ENCODE results near the gene DYRK1A. TPM values are rescaled to one million over a fixed set of nuclear protein-coding genes. Genes with fewer than 3 reads are reported as not detected.

The DYRK1A gene
- total RNA-seq, 2 experiments from 2014 or later, result 47.6 to 51.1 TPM

GRCh38 chr21:37367703-37368540 is 1.3 kb downstream of the DYRK1A start:
- Mint-ChIP-seq H3K27ac (peak overlapping the region; percentile 89), H3K36me3 (peaks cover 12% of the 10 kb centered on the region), H3K9me3 (no peaks in the 10 kb centered on the region), H3K27me3 (no peaks in the 10 kb centered on the region), H3K4me3 (peak overlapping the region; percentile 88), H3K4me1 (ENCODE audit: low read depth) (peaks cover 45% of the 10 kb centered on the region)
- intact Hi-C loops (cut with micrococcal nuclease), result loop anchor here (2.0 to 10.0 kb wide), 3 partner anchors 197 to 1399 kb away; no protein-coding TSS in a partner anchor
- ChIA-PET CTCF (interaction anchor here (1.0 kb wide), 1 partner anchor 40 kb away, joined by 4 read pairs; no protein-coding TSS in a partner anchor), POLR2A (interaction anchor here (0.6 to 5.0 kb wide), 6 partner anchors 88 to 196 kb away, joined by 3 to 18 read pairs (median 4); partner anchors contain the start of gene VPS26C)
- DNase-seq, result peak; percentile 52

GRCh38 chr21:37368541-37369279 is 2.1 kb downstream of the DYRK1A start:
- intact Hi-C loops (cut with micrococcal nuclease), result loop anchor here (5.0 to 10.0 kb wide), 2 partner anchors 384 to 1399 kb away; no protein-coding TSS in a partner anchor
- ChIA-PET POLR2A (interaction anchor here (0.6 to 5.0 kb wide), 7 partner anchors 17 to 195 kb away, joined by 3 to 18 read pairs (median 4); partner anchors contain the start of gene VPS26C), CTCF (interaction anchor here (1.0 to 3.0 kb wide), 2 partner anchors 39 kb away, joined by 4 to 11 read pairs; no protein-coding TSS in a partner anchor)
- H3K36me3 Mint-ChIP-seq, result peaks cover 12% of the 10 kb centered on the region
- H3K4me1 Mint-ChIP-seq (ENCODE audit: low read depth), result peaks cover 52% of the 10 kb centered on the region
- H3K27ac Mint-ChIP-seq, result peak overlapping the region; percentile 89
- no peaks in the 10 kb centered on the region for H3K27me3 Mint-ChIP-seq
- DNase-seq, result peak; percentile 22
- H3K9me3 Mint-ChIP-seq, result no peaks in the 10 kb centered on the region
- peak overlapping the region; percentile 88 for H3K4me3 Mint-ChIP-seq

- Mint-ChIP-seq H3K27ac (peak overlapping the region; percentile 89), H3K9me3 (no peaks in the 10 kb centered on the region), H3K4me3 (peak overlapping the region; percentile 88), H3K4me1 (ENCODE audit: low read depth) (peaks cover 57% of the 10 kb centered on the region), H3K36me3 (peaks cover 12% of the 10 kb centered on the region), H3K27me3 (no peaks in the 10 kb centered on the region)
- POLR2A ChIA-PET, result interaction anchor here (0.8 to 5.0 kb wide), 3 partner anchors 16 to 195 kb away, joined by 3 to 18 read pairs (median 4); no protein-coding TSS in a partner anchor
- DNase-seq, result no peak
- CTCF ChIA-PET, result interaction anchor here (3.0 kb wide), 1 partner anchor 39 kb away, joined by 11 read pairs; no protein-coding TSS in a partner anchor
- intact Hi-C loops (cut with micrococcal nuclease), result loop anchor here (5.0 to 10.0 kb wide), 2 partner anchors 385 to 1398 kb away; no protein-coding TSS in a partner anchor
Observed at GRCh38 chr21:37369307-37369854, 2.8 kb downstream of the DYRK1A start.

- H3K36me3 Mint-ChIP-seq, result peaks cover 12% of the 10 kb centered on the region
- H3K27ac Mint-ChIP-seq, result peak overlapping the region; percentile 89
- H3K4me1 Mint-ChIP-seq (ENCODE audit: low read depth), result peaks cover 60% of the 10 kb centered on the region
- H3K27me3 Mint-ChIP-seq, result no peaks in the 10 kb centered on the region
- H3K4me3 Mint-ChIP-seq, result peak overlapping the region; percentile 88
- intact Hi-C loops (cut with micrococcal nuclease), result loop anchor here (1.0 to 2.0 kb wide), 2 partner anchors 38 to 92 kb away; no protein-coding TSS in a partner anchor
- DNase-seq, result no peak
- H3K9me3 Mint-ChIP-seq, result no peaks in the 10 kb centered on the region
- CTCF ChIA-PET, result interaction anchor here (1.1 to 3.0 kb wide), 4 partner anchors 12 to 93 kb away, joined by 5 to 11 read pairs (median 8); no protein-coding TSS in a partner anchor
- POLR2A ChIA-PET, result interaction anchor here (2.4 to 5.0 kb wide), 2 partner anchors 38 to 194 kb away, joined by 17 to 18 read pairs; no protein-coding TSS in a partner anchor
Observed at GRCh38 chr21:37370152-37371040, 3.8 kb downstream of the DYRK1A start.

GRCh38 chr21:37371041-37371397 is 4.4 kb downstream of the DYRK1A start:
- POLR2A ChIA-PET, result interaction anchor here (2.4 to 5.0 kb wide), 2 partner anchors 37 to 193 kb away, joined by 17 to 18 read pairs; no protein-coding TSS in a partner anchor
- Mint-ChIP-seq H3K27me3 (no peaks in the 10 kb centered on the region), H3K9me3 (no peaks in the 10 kb centered on the region), H3K4me1 (ENCODE audit: low read depth) (peaks cover 66% of the 10 kb centered on the region), H3K4me3 (peak overlapping the region; percentile 88), H3K27ac (peak overlapping the region; percentile 89), H3K36me3 (peaks cover 15% of the 10 kb centered on the region)
- no peak for DNase-seq
- intact Hi-C loops (cut with micrococcal nuclease), result loop anchor here (2.0 kb wide), 1 partner anchor 92 kb away; no protein-coding TSS in a partner anchor
- CTCF ChIA-PET, result interaction anchor here (0.6 to 3.0 kb wide), 5 partner anchors 11 to 194 kb away, joined by 5 to 11 read pairs (median 7); no protein-coding TSS in a partner anchor

GRCh38 chr21:37372127-37372731 is 5.7 kb downstream of the DYRK1A start:
- no peak overlapping the region for H3K27ac Mint-ChIP-seq

GRCh38 chr21:37372951-37373350 is 6.4 kb downstream of the DYRK1A start:
- intact Hi-C loops (cut with micrococcal nuclease), result no loop called here
- H3K27me3 Mint-ChIP-seq, result no peaks in the 10 kb centered on the region
- H3K4me1 Mint-ChIP-seq (ENCODE audit: low read depth), result peaks cover 81% of the 10 kb centered on the region
- ChIA-PET CTCF (interaction anchor here (2.1 kb wide), 1 partner anchor 91 kb away, joined by 9 read pairs; no protein-coding TSS in a partner anchor), POLR2A (interaction anchor here (1.0 to 1.1 kb wide), 2 partner anchors 17 to 115 kb away, joined by 3 read pairs; no protein-coding TSS in a partner anchor)
- DNase-seq, result no peak
- H3K36me3 Mint-ChIP-seq, result peaks cover 10% of the 10 kb centered on the region
- no peak overlapping the region for H3K27ac Mint-ChIP-seq
- no peak overlapping the region for H3K4me3 Mint-ChIP-seq
- no peaks in the 10 kb centered on the region for H3K9me3 Mint-ChIP-seq

More at GRCh38 chr21:37372127-37372731, 5.7 kb downstream of the DYRK1A start:
- H3K4me3 Mint-ChIP-seq, result no peak overlapping the region
- no peak for DNase-seq
- no peaks in the 10 kb centered on the region for H3K9me3 Mint-ChIP-seq
- H3K4me1 Mint-ChIP-seq (ENCODE audit: low read depth), result peaks cover 73% of the 10 kb centered on the region
- intact Hi-C loops (cut with micrococcal nuclease), result no loop called here
- ChIA-PET POLR2A (interaction anchor here (1.0 to 5.0 kb wide), 3 partner anchors 36 to 192 kb away, joined by 3 to 18 read pairs (median 17); no protein-coding TSS in a partner anchor), CTCF (interaction anchor here (1.5 to 3.0 kb wide), 3 partner anchors 12 to 91 kb away, joined by 5 to 11 read pairs (median 9); no protein-coding TSS in a partner anchor)
- peaks cover 10% of the 10 kb centered on the region for H3K36me3 Mint-ChIP-seq
- H3K27me3 Mint-ChIP-seq, result no peaks in the 10 kb centered on the region

- H3K27ac Mint-ChIP-seq, result peak overlapping the region; percentile 9
- no peak for DNase-seq
- CTCF ChIA-PET, result interaction anchor here (1.9 to 2.1 kb wide), 2 partner anchors 12 to 91 kb away, joined by 7 to 9 read pairs; no protein-coding TSS in a partner anchor
- H3K36me3 Mint-ChIP-seq, result peaks cover 7% of the 10 kb centered on the region
- H3K27me3 Mint-ChIP-seq, result no peaks in the 10 kb centered on the region
- no peak overlapping the region for H3K4me3 Mint-ChIP-seq
- intact Hi-C loops (cut with micrococcal nuclease), result no loop called here
- peaks cover 85% of the 10 kb centered on the region for H3K4me1 Mint-ChIP-seq (ENCODE audit: low read depth)
- no peaks in the 10 kb centered on the region for H3K9me3 Mint-ChIP-seq
- POLR2A ChIA-PET, result interaction anchor here (1.1 kb wide), 2 partner anchors 16 to 190 kb away, joined by 3 to 4 read pairs; no protein-coding TSS in a partner anchor
Observed at GRCh38 chr21:37373539-37373938, 7.0 kb downstream of the DYRK1A start.

- Mint-ChIP-seq H3K4me3 (no peak overlapping the region), H3K27ac (no peak overlapping the region), H3K36me3 (peaks cover 5% of the 10 kb centered on the region), H3K9me3 (no peaks in the 10 kb centered on the region), H3K4me1 (ENCODE audit: low read depth) (peaks cover 87% of the 10 kb centered on the region), H3K27me3 (no peaks in the 10 kb centered on the region)
- DNase-seq, result no peak
- POLR2A ChIA-PET, result interaction anchor here (0.9 to 1.1 kb wide), 3 partner anchors 15 to 190 kb away, joined by 3 to 4 read pairs (median 3); no protein-coding TSS in a partner anchor
- CTCF ChIA-PET, result interaction anchor here (1.9 to 2.1 kb wide), 2 partner anchors 12 to 90 kb away, joined by 7 to 9 read pairs; no protein-coding TSS in a partner anchor
- intact Hi-C loops (cut with micrococcal nuclease), result no loop called here
Observed at GRCh38 chr21:37374027-37374426, 7.5 kb downstream of the DYRK1A start.
